HCT116 (cell line): Measurements from ENCODE around the gene RAPSN. TPM values are rescaled to one million over a fixed set of nuclear protein-coding genes. Genes with fewer than 3 reads are reported as not detected.

Source experiments
- ATAC-seq: fragments of 200-7000 bp; cut with Tn5 transposase; 2 replicates; pipeline ENCODE4 v1.9.1; 2020; ENCODE audit warnings: mild to moderate bottlenecking, moderate library complexity
- BruUV-seq: library from RNA; stranded (reverse); fragments of 400-500 nt; replicated peaks from 2 replicates; lab custom pipeline; 2021; lab: Mats Ljungman, UMichigan
- CTCF ChIA-PET: fragments of 300-600 bp; sonication (Branson Sonifier 250); formaldehyde crosslinking; loops from one replicate; lab custom pipeline; 2021; ENCODE audit warnings: antibody characterized with exemption; lab: Charles Lee
- POLR2A ChIA-PET: fragments of 300-600, 350-600 bp; sonication (Branson Sonifier 250); formaldehyde crosslinking; loops from one replicate; lab custom pipeline; 2021; ENCODE audit warnings: antibody characterized with exemption; lab: Charles Lee
- RAD21 ChIA-PET, 2 experiments: fragments of 300-600 bp; sonication (Branson Sonifier 250); formaldehyde crosslinking; loops; one replicate each; lab custom pipeline; 2023; ENCODE audit warnings: low total read pairs in 2 of 2; ENCODE audit not compliant: uncharacterized antibody in 2 of 2, unreplicated experiment in 2 of 2, low non-redundant PET in 1 of 2; lab: Charles Lee
- DNase-seq: peaks from one replicate; pipeline ENCODE4 v3.0.0-alpha.2; 2010; ENCODE audit warnings: low read depth, low spot score
- H2AFZ ChIP-seq: fragments of 200-600 bp; shearing (Covaris generic), sonication (generic); 2 replicates; pipeline ENCODE4 v1.6.1; 2017; ENCODE audit warnings: low read depth, mixed run types, mixed read lengths, antibody characterized with exemption, low read length; ENCODE audit not compliant: poor library complexity, severe bottlenecking
- H3K27ac ChIP-seq: 2 replicates; pipeline ENCODE4 v1.5.1; 2012; ENCODE audit warnings: low read depth, low read length
- H3K27me3 ChIP-seq: fragments of 200-600 bp; sonication (generic); 2 replicates; pipeline ENCODE4 v1.6.1; 2016; ENCODE audit warnings: mixed run types, low read length, mixed read lengths; ENCODE audit not compliant: insufficient read depth
- H3K36me3 ChIP-seq, 2 experiments: fragments of 200-500 bp in 1 of 2; fragments of 200-600 bp in 1 of 2; sonication (Bioruptor generic) in 1 of 2; sonication (generic) in 1 of 2; 2 replicates each; pipeline versions ENCODE4 v1.5.1 to v1.6.1; 2014 to 2016; ENCODE audit warnings: low read length in 2 of 2, inconsistent platforms in 1 of 2, mixed read lengths in 1 of 2, mixed run types in 1 of 2; ENCODE audit not compliant: insufficient read depth in 2 of 2, control insufficient read depth in 1 of 2
- H3K4me1 ChIP-seq, 2 experiments: fragments of 200-600 bp in 1 of 2; sonication (generic) in 1 of 2; 2 replicates each; pipeline versions ENCODE4 v1.5.1 to v1.6.1; 2012 to 2017; ENCODE audit warnings: low read length in 2 of 2, inconsistent platforms in 1 of 2, mild to moderate bottlenecking in 1 of 2, mixed read lengths in 1 of 2, mixed run types in 1 of 2, moderate library complexity in 1 of 2; ENCODE audit not compliant: insufficient read depth in 2 of 2, control insufficient read depth in 1 of 2
- H3K4me2 ChIP-seq: fragments of 200-600 bp; sonication (generic); 2 replicates; pipeline ENCODE4 v1.6.1; 2017; ENCODE audit warnings: mixed run types, low read length, mixed read lengths
- H3K4me3 ChIP-seq, 2 experiments: fragments of 200-600 bp in 1 of 2; sonication (generic) in 1 of 2; replicated peaks in 1 of 2; 2 replicates each; pipeline ENCODE4 v1.5.1; 2011 to 2016; ENCODE audit warnings: low read length in 2 of 2, control low read depth in 1 of 2, low read depth in 1 of 2, mild to moderate bottlenecking in 1 of 2, mixed read lengths in 1 of 2, mixed run types in 1 of 2
- H3K79me2 ChIP-seq: fragments of 200-600 bp; sonication (generic); 2 replicates; pipeline ENCODE4 v1.6.1; 2017; ENCODE audit warnings: mild to moderate bottlenecking, mixed run types, low read length, moderate library complexity, mixed read lengths; ENCODE audit not compliant: insufficient read depth
- H3K9ac ChIP-seq: fragments of 200-600 bp; sonication (generic); 2 replicates; pipeline ENCODE4 v1.6.1; 2016; ENCODE audit warnings: low read length, mixed read lengths
- H3K9me2 ChIP-seq: fragments of 200-600 bp; sonication (generic), shearing (Covaris generic); 2 replicates; pipeline ENCODE4 v1.6.1; 2017; ENCODE audit warnings: mixed run types, mild to moderate bottlenecking, moderate library complexity; ENCODE audit not compliant: insufficient read depth
- H3K9me3 ChIP-seq, 2 experiments: fragments of 200-500 bp in 1 of 2; fragments of 200-600 bp in 1 of 2; sonication (Bioruptor generic) in 1 of 2; sonication (generic) in 1 of 2; 2 replicates each; pipeline ENCODE4 v1.6.1; 2014 to 2017; ENCODE audit warnings: low read length in 2 of 2, mixed read lengths in 2 of 2, inconsistent platforms in 1 of 2, low read depth in 1 of 2, mild to moderate bottlenecking in 1 of 2, mixed run types in 1 of 2, moderate library complexity in 1 of 2; ENCODE audit not compliant: control insufficient read depth in 1 of 2, insufficient read depth in 1 of 2
- H4K20me1 ChIP-seq: fragments of 200-600 bp; sonication (generic), shearing (Covaris generic); 2 replicates; pipeline ENCODE4 v1.6.1; 2017; ENCODE audit warnings: mixed run types, mild to moderate bottlenecking, moderate library complexity; ENCODE audit not compliant: insufficient read depth
- CBX3 ChIP-seq: IDR thresholded peaks from 2 replicates; pipeline ENCODE4 v1.6.1; 2012; ENCODE audit warnings: low read depth
- ELF1 ChIP-seq: IDR thresholded peaks from 2 replicates; pipeline ENCODE4 v1.6.1; 2012; ENCODE audit warnings: low read depth, borderline replicate concordance
- EZH2 ChIP-seq: fragments of 200-600 bp; sonication (generic); IDR thresholded peaks from 2 replicates; pipeline ENCODE4 v1.6.1; 2017; ENCODE audit warnings: antibody characterized with exemption, mixed run types
- EZH2phosphoT487 ChIP-seq: fragments of 200-600 bp; IDR thresholded peaks from 2 replicates; pipeline ENCODE4 v1.6.1; 2018; ENCODE audit warnings: antibody characterized with exemption, borderline replicate concordance
- JUND ChIP-seq: IDR thresholded peaks from 2 replicates; pipeline ENCODE4 v1.6.1; 2012
- MAX ChIP-seq: IDR thresholded peaks from 2 replicates; pipeline ENCODE4 v1.6.1; 2012
- RAD21 ChIP-seq: IDR thresholded peaks from 2 replicates; pipeline ENCODE4 v1.6.1; 2012; ENCODE audit warnings: low read depth, mild to moderate bottlenecking
- REST ChIP-seq: IDR thresholded peaks from 2 replicates; pipeline ENCODE4 v1.6.1; 2012; ENCODE audit warnings: low read depth
- SP1 ChIP-seq: IDR thresholded peaks from 2 replicates; pipeline ENCODE4 v1.6.1; 2012; ENCODE audit warnings: low read depth
- ZFX ChIP-seq: fragments of 450-650 bp; IDR thresholded peaks from 2 replicates; pipeline ENCODE4 v1.6.1; 2017
- intact Hi-C: fragments of 100-400 bp; cut with micrococcal nuclease; formaldehyde crosslinking; loops from 2 replicates; pipeline ENCODE4 v1.10.0; 2022
- total RNA-seq: library from RNA; stranded (reverse); gene quantifications from one replicate; pipeline ENCODE4 v1.2.1, GENCODE V29; 2021; ENCODE audit not compliant: unreplicated experiment

Gene RAPSN
- total RNA-seq, 1 experiment from 2014 or later = 0.57 TPM

DNA sequence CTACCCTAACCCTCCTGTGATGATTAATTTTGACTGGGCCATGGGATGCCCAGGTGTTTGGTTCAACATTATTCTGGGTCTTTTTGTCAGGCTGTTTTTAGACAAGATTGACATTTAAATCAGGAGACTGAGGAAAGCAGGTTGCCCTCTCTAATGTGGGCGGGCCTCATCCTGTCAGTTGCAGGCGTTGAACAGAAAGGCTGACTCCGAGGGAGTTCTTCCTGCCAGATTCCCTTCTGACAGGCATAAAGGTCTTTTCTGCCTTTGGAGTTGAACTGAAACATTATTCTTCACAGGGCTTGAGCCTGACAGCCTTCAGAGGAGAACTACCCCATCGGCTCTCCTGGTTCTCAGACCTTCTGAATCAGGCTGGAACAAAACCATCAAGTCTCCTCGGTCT, 18.4 kb downstream of the RAPSN start:
- intact Hi-C loops = no loop called here
- no peaks in the 10 kb centered on the region for H3K9me3 ChIP-seq
- no peaks in the 10 kb centered on the region for H3K9me2 ChIP-seq
- POLR2A ChIA-PET = no interaction called here
- 0 out of 4 replicates have a peak, but pooled peaks cover 0 to 1% of the 10 kb centered on the region in 2 experiments for H3K36me3 ChIP-seq
- peaks cover 7% of the 10 kb centered on the region for H3K79me2 ChIP-seq
- no peak overlapping the region for H3K27ac ChIP-seq
- H3K4me1 ChIP-seq = peaks cover 4 to 10% of the 10 kb centered on the region in 2 experiments; a peak in 2 of 4 replicates
- H3K4me3 ChIP-seq = no peak overlapping the region
- H3K4me2 ChIP-seq = no peak overlapping the region
- ATAC-seq (no peak), DNase-seq (no peak)
- RAD21 ChIA-PET = no interaction called here
- no peak overlapping the region for H3K9ac ChIP-seq
- BruUV-seq = no TSS peak
- H2AFZ ChIP-seq = no peak overlapping the region
- TF ChIP-seq RAD21 = no peak
- TF ChIP-seq CBX3 = no peak
- TF ChIP-seq SP1 = no peak
- TF ChIP-seq JUND = no peak
- TF ChIP-seq REST = no peak
- TF ChIP-seq ZFX = no peak
- no peak for TF ChIP-seq MAX
- no peak for TF ChIP-seq EZH2
- no peak for TF ChIP-seq ELF1
- TF ChIP-seq EZH2phosphoT487 = no peak
- CTCF ChIA-PET = no interaction called here
- H4K20me1 ChIP-seq = no peaks in the 10 kb centered on the region
- no peaks in the 10 kb centered on the region for H3K27me3 ChIP-seq
